ENCODE results near the gene STXBP5. TPM values are rescaled to one million over a fixed set of nuclear protein-coding genes. Genes with fewer than 3 reads are reported as not detected.

Gene STXBP5
- total RNA-seq, 4 donors from 2014 or later, result 19.7 to 37.2 (median 22.6) TPM

- TF ChIP-seq CTCF (IDR thresholded peaks at IDR 0.05), result no peak
- ATAC-seq (ENCODE audit: low FRiP score), result no peak
- DNase-seq (ENCODE audit: low spot score), result no peak
These were observed 63.4 kb downstream of the STXBP5 start for GRCh38 chr6:147267658-147268057.

DNA sequence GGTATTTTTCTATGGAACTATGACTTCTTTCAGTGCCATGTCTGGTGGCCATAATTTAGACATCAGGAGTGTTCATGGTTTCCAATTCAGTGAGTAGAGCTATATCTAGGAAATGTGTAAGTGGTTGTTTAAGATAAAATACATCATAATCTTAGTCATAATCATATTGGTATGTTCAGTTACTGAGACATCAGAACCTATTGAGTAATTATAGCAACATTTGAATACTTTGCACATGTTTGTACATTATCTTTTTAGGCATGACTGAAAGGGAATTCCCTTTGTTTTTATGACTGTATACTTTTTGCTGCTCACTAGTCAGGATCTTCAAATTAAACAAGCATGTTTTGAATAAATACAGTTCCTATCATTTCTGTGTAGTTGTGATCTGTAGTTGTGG, 64.0 kb downstream of the STXBP5 start:
- DNase-seq (ENCODE audit: low spot score), result no peak
- ATAC-seq (ENCODE audit: low FRiP score), result no peak
- TF ChIP-seq CTCF (IDR thresholded peaks at IDR 0.05), result no peak

DNA sequence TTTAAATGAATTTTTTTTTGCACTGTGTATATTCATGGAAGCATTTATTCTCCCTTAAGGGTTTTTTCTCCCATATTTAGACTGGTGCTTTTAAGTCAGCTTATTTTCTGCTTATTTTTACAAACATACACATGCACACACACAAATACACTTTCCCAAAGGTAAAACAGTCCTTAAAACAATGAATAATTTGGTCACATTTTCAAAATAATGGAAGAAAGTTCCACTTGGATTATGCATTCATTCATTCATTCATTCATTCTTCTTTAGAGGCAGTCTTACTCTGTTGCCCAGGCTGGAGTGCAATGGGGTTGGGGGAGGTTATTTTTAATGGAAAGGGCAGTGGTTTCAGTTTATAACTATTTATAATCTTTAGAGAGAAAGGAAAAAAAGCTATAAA, 69.8 kb downstream of the STXBP5 start:
- no peak for DNase-seq (ENCODE audit: low spot score)
- no peak for TF ChIP-seq CTCF (IDR thresholded peaks at IDR 0.05)
- ATAC-seq (ENCODE audit: low FRiP score), result no peak

GRCh38 chr6:147274776-147275175, 70.6 kb downstream of the STXBP5 start:
- DNase-seq (ENCODE audit: low spot score) (no peak), ATAC-seq (ENCODE audit: low FRiP score) (no peak)
- TF ChIP-seq CTCF (IDR thresholded peaks at IDR 0.05), result no peak

DNA sequence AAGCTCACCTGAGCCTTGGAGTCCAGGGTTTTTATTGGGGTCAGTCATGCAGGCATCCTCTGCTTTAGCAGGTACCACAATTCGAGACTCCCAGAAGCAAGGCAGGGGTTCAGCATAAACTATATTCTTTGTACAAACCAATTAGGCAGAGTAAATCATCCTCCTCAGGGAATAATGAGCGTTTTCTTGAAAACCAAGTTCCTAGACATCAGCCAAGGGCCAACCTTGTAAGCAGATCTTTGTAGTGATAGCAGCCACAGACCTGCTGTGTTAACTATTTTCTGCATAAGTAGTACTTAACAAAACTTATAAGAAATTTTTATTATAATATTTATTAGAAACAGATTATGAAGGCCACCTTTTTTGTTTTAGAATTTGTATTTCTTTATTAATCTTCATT, 74.7 kb downstream of the STXBP5 start:
- no peak for ATAC-seq (ENCODE audit: low FRiP score)
- DNase-seq (ENCODE audit: low spot score), result no peak
- TF ChIP-seq CTCF (IDR thresholded peaks at IDR 0.05), result no peak

DNA sequence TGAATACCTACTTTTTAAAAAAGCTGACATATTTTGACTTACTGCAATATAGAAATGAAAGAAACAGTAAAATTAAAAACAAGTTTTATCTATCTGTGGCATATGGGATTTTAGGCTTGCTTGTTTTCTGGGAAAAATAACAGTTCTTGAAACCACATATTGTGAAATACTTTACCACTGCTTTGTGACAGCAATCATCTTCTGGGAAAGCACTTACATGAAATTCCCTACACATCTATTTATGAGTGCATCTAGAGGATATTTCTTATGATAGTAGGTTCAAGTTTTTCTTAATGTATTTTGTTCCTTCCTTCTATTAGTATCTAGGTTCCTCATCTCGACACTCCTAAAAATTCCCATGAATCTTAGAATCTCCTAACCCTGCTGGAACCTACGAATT, 75.2 kb downstream of the STXBP5 start:
- no peak for ATAC-seq (ENCODE audit: low FRiP score)
- TF ChIP-seq CTCF (IDR thresholded peaks at IDR 0.05), result no peak
- DNase-seq (ENCODE audit: low spot score), result no peak

GRCh38 chr6:147281895-147282565, 77.8 kb downstream of the STXBP5 start:
- DNase-seq (ENCODE audit: low spot score) (no peak), ATAC-seq (ENCODE audit: low FRiP score) (no peak)
- no peak for TF ChIP-seq CTCF (IDR thresholded peaks at IDR 0.05)

Data from omental fat pad (tissue), 4 donors.